HG03432 (cell line): ENCODE results near the gene ADAMTSL4.
A peak's percentile ranks its signal among the peaks of the same experiment; 100 is the strongest.
"Not testable (repeated sequence)": the region's sequence is repeated elsewhere in the genome, so short reads cannot be mapped to it uniquely, and the experiment has no call there.

Source experiments
- ATAC-seq: cut with Tn5 transposase; IDR thresholded peaks from one replicate; pipeline ENCODE4 v1.9.1; 2021; ENCODE audit warnings: mild to moderate bottlenecking, moderate library complexity; ENCODE audit not compliant: unreplicated experiment

Gene ADAMTSL4

DNA sequence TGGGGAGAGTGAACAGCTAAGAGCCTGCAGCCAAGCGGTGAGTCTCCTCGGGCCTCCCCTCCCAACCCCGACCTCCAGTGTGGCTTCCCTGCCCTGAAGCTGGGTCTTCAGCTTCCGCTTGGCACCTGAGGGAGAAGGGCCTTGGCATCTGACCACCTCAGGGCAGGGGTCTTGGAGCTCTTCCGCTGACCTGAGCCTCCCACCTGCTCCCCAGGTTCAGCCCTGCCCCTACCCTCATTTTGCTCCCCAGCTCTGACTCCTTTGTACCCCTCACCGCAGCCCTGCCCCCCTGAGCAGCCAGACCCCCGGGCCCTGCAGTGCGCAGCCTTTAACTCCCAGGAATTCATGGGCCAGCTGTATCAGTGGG is 4.9 kb downstream of the ADAMTSL4 start:
- no peak for ATAC-seq

DNA sequence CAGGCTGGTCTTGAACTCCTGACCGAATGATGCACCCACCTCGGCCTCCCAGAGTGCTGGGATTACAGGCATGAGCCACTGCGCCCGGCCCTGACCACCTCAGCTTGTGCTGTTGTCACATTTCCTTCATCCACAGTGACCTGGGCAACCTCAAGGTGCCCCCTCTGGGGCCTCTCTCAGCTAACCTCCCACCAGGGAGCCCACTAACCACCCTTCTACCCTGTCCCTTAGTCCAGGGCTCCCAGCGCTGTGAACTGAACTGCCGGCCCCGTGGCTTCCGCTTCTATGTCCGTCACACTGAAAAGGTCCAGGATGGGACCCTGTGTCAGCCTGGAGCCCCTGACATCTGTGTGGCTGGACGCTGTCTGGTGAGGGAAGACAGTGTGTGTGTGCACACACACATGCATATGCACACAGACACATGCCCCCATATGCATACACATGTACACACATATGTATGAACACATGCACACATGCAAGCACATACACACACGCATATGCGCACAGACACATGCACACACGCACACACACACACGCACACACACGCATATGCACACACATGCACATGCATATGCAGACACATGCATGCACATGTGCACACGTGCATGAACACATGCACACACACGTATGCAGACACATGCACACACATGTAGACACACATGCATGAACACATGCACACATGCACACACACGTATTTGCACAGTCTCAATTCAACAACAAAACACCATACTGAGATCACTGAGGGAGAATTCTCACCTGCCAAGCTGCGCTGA is 6.2 kb downstream of the ADAMTSL4 start:
- no peak for ATAC-seq

DNA sequence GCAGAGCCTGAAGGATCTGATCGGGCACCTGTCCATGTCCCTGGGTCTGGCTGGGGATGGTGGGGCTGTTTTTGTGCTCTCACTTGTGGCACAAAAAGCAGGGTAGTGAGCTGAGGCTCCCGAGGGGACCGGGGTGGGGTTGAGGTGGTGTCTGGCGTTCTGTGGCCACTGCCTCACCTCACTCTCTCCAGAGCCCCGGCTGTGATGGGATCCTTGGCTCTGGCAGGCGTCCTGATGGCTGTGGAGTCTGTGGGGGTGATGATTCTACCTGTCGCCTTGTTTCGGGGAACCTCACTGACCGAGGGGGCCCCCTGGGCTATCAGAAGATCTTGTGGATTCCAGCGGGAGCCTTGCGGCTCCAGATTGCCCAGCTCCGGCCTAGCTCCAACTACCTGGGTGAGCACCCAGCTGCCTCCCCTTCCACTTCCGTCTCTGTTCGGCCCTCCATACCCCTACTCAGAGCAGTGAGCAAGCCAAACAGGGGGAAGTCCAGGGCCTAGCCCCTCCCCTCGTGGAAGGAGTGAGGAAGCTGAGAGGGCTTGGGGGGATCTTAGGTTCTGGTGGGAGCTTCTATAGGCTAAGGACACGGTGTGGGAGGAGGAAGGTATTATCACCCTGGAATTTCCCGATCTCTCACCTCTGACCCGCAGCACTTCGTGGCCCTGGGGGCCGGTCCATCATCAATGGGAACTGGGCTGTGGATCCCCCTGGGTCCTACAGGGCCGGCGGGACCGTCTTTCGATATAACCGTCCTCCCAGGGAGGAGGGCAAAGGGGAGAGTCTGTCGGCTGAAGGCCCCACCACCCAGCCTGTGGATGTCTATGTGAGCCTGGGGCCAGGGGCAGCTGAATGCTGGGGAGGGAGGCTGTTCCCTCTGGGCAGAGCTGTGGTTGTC is 7.0 kb downstream of the ADAMTSL4 start:
- ATAC-seq, result no peak

DNA sequence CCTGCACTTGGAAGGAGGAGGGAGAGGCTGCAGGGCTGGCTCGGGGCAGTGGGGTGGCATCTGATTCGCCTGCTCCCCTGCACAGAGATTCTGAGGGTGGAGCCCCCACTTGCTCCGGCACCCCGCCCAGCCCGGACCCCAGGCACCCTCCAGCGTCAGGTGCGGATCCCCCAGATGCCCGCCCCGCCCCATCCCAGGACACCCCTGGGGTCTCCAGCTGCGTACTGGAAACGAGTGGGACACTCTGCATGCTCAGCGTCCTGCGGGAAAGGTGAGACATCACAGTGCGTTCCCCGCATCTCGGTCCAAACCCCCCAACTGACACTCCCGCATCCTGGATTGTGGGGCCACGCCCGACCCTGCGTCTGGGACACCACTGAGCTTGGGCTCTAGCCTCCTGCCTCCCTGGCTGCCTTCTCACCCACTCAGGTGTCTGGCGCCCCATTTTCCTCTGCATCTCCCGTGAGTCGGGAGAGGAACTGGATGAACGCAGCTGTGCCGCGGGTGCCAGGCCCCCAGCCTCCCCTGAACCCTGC is 7.9 kb downstream of the ADAMTSL4 start:
- ATAC-seq, result no peak

DNA sequence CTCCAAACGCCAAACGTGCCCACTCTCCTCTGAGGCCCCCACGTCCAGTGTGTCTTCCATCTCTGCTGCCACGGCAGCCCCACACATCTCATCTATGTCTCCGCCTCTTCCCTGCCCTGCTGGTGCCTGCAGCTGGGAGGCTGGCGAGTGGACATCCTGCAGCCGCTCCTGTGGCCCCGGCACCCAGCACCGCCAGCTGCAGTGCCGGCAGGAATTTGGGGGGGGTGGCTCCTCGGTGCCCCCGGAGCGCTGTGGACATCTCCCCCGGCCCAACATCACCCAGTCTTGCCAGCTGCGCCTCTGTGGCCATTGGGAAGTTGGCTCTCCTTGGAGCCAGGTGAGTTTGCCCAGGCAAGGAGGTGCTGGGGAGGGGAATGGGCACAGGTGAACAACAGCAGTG is 8.6 kb downstream of the ADAMTSL4 start:
- no peak for ATAC-seq

DNA sequence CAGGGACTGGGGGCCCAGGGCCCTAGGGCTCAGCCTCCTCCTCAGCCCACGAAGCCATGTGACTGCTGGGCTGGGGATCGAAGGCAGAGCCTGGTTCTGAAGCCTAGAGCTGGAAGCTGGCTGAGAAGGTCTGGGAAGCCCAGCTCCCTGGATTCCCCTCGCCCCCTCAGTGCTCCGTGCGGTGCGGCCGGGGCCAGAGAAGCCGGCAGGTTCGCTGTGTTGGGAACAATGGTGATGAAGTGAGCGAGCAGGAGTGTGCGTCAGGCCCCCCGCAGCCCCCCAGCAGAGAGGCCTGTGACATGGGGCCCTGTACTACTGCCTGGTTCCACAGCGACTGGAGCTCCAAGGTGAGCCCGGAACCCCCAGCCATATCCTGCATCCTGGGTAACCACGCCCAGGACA is 9.1 kb downstream of the ADAMTSL4 start:
- no peak for ATAC-seq

DNA sequence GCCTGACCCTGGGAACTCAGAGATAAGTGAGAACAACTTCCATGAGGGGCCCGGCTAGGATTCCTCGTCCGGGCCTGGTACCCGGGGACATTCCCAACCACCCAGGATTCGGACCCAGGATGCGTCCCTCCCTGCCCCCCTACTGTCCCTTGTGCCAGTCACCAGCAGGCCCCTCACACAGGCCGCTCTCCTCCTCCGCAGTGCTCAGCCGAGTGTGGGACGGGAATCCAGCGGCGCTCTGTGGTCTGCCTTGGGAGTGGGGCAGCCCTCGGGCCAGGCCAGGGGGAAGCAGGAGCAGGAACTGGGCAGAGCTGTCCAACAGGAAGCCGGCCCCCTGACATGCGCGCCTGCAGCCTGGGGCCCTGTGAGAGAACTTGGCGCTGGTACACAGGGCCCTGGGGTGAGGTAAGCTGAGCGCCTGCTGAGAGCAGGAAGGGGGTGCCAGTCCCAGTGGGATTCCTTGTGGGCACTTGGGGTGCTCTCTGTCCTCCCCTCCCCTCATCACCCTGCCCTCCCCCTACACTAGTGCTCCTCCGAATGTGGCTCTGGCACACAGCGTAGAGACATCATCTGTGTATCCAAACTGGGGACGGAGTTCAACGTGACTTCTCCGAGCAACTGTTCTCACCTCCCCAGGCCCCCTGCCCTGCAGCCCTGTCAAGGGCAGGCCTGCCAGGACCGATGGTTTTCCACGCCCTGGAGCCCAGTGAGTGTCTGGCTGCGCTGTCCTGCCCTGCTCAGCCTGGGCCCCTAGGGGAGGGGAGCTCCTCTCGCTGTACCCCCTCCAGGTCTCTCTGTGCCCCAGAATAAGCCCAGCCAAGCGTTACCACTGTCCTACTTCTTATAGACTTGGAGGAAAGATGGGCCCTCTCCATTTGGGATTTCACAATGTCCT is 9.8 kb downstream of the ADAMTSL4 start:
- no peak for ATAC-seq

DNA sequence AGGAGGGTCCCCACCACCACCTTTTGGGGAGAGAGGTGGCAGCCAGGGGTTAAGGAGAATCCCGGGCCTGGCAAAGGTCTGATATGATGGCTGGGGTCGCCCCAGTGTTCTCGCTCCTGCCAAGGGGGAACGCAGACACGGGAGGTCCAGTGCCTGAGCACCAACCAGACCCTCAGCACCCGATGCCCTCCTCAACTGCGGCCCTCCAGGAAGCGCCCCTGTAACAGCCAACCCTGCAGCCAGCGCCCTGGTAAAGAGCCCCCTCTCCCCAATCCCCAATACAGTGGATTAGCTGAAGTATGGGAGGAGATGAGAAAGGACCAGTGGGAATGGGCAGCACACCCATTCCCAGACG is 10.4 kb downstream of the ADAMTSL4 start:
- ATAC-seq, result no peak

DNA sequence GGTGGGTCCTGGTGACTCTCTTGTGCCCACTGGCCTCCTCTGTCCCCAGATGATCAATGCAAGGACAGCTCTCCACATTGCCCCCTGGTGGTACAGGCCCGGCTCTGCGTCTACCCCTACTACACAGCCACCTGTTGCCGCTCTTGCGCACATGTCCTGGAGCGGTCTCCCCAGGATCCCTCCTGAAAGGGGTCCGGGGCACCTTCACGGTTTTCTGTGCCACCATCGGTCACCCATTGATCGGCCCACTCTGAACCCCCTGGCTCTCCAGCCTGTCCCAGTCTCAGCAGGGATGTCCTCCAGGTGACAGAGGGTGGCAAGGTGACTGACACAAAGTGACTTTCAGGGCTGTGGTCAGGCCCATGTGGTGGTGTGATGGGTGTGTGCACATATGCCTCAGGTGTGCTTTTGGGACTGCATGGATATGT is 10.8 kb downstream of the ADAMTSL4 start:
- ATAC-seq, result no peak

DNA sequence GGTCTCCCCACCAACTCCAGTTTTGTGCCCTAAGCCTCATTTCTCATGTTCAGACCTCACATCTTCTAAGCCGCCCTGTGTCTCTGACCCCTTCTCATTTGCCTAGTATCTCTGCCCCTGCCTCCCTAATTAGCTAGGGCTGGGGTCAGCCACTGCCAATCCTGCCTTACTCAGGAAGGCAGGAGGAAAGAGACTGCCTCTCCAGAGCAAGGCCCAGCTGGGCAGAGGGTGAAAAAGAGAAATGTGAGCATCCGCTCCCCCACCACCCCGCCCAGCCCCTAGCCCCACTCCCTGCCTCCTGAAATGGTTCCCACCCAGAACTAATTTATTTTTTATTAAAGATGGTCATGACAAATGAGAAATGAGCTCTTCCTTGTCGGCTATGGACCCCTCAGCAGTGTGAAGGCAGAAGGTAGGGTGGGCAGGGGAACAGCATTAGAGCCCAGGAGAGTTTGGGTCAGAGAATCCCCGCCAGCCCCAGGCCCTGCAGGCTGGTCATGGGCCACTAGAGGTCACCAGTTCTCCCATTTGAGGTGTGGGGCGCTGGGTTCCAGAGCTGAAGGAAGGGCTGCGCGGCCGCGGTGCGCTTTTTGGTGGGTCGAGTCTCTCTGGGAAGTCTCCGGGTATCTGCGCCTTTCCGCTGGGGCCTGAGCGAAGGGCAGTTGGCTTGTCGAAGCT is 11.5 kb downstream of the ADAMTSL4 start:
- peak; percentile 33 for ATAC-seq

DNA sequence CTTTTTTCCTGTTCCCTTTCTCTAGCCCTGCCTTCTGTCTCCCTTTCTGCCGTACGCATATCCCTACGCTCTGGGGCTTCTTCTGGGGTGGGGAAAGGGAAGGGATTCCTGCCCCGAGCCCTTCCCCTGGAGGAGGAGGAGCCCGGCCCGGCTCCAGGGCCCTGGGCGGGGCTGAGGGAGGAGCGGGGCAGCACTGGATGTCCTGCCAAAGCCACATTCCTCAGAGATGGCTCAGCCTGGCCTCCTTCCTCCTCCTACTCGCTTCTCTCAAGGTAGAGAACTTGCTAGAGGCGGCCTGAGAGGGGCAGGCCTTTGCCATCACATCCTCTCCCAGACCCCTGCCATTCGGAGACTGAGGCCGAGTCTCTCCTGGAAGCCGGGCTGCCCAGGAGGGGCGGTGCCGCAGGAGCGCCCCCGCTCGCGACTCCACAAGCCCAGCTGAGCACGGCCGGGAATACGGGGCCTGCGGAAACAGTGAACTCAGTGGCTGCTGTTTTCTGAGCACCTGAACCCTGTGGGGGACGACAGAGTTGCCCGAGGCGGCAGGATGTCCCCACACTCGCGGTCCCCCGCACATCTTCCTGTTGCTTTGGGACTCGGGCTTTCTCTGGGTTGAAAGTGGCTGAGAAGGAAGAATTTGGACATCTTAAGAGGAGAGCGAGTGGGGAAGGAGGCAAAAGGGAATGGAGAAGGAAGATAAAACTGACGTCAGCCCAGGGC is 12.2 kb downstream of the ADAMTSL4 start:
- ATAC-seq, result peak; percentile 22

DNA sequence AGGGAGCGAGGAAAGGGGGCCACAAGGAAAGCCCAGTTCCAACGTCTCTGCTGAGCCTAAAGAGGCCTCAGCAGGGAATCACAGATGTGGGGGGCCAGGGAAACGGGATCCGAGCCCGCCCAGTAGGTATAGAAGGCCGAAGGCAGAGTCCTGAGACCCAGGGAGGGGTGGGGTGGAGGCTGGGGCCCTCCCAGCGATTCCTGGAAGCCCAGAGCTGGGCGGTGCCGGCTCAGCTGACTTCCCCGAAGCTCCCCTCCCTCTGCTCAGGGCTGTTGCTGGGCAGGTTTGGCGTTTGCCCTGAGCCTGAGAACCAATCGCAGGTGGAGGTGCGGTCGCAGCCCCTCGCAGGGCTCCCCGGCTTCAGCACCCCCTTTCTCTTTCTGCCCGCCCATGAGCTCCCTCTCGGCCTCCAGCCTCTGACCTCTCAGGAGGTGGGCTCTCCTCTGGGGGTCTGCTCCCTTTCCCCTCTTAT is 12.8 kb downstream of the ADAMTSL4 start:
- ATAC-seq, result peak; percentile 38

DNA sequence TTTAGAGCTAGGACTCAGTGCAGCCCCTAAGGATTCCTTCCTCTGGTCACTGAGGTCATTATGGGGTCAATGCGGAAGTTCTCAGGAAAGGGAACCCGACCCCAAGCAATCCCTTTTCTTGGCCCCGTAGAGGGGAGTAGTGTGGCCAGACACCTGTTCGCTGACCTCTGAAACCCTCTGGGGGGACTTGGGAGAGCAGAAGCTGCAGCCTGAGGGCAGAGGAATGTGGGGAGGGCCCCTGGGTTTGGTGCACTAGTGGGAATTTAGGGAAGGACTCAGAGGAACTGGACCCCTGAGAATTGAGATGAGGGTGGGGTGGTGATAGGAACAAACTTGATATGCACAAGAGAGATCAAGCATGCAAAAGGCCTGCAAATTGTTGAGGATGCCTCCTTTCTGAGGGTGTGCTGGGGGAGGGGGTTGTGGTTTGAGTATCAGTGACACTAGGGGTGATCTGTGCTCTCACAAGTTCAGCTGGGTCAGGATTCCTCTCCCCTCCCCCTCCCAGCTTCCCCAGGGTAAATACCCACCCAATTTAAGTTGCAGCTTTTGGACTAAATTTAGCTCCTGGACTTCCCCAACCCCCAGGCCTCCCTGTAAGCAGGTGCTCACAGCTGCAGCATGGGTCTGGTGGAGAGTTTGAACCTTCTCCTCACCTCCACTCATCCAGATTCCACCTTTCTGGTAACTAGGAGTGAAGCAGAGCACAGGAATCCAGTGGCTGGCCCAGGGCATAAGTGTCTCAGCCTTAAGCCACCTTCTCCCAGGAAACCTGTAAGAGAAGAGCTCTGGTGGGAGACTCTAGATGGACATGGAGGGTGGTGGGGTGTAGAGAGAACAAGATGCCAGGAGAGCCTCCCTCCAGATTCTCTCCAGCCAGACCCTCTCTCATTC is 13.5 kb downstream of the ADAMTSL4 start:
- peak; percentile 43 for ATAC-seq

DNA sequence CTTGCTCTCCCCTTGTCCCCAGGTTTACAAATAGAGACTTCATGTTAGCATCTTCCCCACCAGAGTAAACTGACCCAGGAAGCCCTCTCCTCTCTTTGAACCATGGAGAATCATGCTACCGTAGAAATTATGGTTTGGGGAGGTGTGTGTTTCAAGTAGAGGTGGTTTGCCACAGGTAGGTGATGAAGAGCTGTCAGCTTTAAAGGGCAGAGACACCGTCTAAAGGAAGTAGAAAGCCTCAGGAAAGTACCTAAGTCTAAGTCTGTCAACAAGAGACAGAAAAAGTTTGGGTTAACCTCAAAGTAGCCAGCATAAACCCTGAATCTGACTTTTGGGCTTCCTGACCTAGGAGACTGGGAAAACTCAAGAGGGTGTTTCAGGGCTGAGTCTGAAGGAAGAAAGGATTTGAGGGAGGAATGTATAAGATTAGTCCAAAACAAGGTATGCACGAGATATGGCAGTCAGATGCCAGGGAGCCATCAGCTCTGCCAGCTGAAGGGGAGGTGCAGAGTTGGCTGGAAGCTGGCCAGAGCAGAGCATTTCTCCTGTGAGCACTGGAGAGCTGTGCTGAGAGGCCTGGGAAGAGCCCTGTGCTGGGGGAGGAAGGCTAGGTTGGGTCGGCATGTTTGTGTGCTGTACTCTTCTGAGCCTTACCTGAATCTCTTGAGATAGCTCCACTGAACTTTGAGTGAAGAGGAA is 14.3 kb downstream of the ADAMTSL4 start:
- no peak for ATAC-seq

DNA sequence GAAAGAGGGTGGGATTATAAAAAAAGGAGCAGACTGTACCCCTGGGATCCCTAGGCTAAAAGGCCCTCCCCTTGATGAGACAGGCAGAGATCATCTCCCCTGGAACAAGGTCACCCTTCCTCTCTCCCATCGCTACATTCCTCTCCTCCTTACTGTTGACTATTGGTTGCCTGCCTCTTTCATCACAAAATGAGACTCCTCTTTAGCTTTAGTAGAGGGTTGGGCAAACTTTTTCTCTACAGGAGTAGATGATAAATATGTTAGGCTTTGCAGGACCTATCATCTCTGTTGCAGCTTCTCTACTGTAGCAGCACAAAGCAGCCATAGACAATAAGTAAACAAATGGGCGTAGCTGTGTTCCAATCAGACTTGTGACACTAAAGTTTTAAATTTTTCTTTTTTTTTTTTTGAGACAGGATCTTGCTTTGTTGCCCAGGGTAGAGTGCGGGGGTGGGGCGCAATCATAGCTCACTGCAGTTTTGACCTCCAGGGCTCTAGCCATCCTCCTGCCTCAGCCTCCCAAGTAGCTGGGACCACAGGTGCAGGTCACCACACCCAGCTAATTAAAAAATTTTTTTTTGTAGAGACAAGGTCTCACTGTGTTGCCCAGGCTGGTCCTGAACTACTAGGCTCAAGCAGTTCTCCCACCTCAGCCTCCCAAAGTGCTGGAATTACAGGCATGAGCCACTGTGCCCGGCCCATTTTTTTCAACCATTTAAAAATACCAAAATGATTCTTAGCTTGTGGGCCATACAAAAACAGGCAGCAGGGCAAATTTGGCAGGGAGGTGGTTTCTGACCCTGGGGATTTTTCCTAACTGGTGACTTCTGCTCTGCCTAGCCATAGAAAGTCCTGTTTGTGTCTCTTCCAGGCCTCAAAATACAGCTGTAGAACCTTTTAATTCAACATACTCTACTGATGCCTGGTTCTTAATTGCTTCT is 15.1 kb downstream of the ADAMTSL4 start:
- ATAC-seq, result no peak

DNA sequence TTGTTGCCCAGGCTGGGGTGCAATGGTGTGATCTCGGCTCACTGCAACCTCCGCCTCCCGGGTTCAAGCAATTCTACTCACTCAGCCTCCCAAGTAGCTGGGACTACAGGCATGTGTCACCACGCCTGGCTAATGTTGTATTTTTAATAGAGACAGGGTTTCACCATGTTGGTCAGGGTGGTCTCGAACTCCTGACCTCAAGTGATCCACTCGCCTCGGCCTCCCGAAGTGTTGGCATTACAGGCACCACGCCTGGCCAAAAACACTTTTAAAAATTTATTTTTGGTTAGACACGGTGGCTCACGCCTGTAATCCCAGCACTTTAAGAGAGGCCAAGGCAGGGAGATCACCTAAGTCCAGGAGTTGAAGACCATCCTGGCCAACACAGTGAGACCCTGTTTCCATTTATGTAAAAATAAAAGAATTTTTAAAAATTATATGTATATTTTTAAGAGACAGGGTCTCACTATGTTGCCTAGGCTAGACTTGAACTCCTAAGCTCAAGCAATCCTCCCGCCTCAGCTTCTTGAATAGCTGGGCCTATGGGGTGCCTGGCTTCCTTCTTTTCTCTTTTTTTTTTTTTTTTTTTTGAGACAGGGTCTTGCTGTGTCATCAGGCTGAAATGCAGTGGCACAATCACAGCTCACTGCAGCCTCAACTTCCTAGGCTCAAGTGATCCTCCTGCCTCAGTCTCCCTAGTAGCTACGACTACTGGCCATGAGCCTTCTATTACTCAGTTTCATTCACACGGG is 16.2 kb downstream of the ADAMTSL4 start:
- ATAC-seq, result not testable (repeated sequence)
